Measurements from ENCODE around the gene NTMT1. TPM values are rescaled to one million over a fixed set of nuclear protein-coding genes. Genes with fewer than 3 reads are reported as not detected.

Gene NTMT1
- total RNA-seq, 1 donor = 18.9 TPM

GRCh38 chr9:129672702-129673101 is 46.7 kb downstream of the NTMT1 start:
- DNase-seq (ENCODE audit: low read depth in 2 of 3, low spot score in 2 of 3) = no peak

DNA sequence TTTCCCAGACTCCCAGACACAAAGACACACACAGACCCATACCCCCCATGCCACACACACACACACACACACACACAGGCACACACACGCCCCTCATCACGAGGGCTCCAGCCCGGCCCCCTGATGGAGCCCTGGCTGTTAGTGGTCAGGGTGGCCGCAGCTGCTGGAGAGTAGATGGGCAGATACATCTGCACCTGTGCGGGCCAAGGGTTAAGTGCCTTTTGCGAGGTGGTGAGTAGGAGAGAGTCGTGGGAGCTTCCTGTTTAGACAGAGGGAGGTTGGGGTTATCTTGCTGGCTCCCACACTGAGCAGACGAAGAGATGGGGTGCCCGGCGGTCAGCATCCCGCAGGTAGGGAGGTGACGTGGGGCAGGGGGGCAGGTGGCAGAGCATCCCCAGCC is 47.6 kb downstream of the NTMT1 start:
- DNase-seq (ENCODE audit: low read depth in 2 of 3, low spot score in 2 of 3) = no peak

GRCh38 chr9:129674229-129674628 is 48.3 kb downstream of the NTMT1 start:
- DNase-seq (ENCODE audit: low read depth in 2 of 3, low spot score in 2 of 3) = no peak

GRCh38 chr9:129675620-129676019 is 49.7 kb downstream of the NTMT1 start:
- DNase-seq (ENCODE audit: low read depth in 2 of 3, low spot score in 2 of 3) = no peak

GRCh38 chr9:129676287-129676686 is 50.3 kb downstream of the NTMT1 start:
- no peak for DNase-seq (ENCODE audit: low read depth in 2 of 3, low spot score in 2 of 3)

GRCh38 chr9:129676975-129677374 is 51.0 kb downstream of the NTMT1 start:
- DNase-seq (ENCODE audit: low read depth in 2 of 3, low spot score in 2 of 3) = no peak

GRCh38 chr9:129677456-129677855 is 51.5 kb downstream of the NTMT1 start:
- DNase-seq (ENCODE audit: low read depth in 2 of 3, low spot score in 2 of 3) = no peak

GRCh38 chr9:129678844-129679243 is 52.9 kb downstream of the NTMT1 start:
- no peak for DNase-seq (ENCODE audit: low read depth in 2 of 3, low spot score in 2 of 3)

DNA sequence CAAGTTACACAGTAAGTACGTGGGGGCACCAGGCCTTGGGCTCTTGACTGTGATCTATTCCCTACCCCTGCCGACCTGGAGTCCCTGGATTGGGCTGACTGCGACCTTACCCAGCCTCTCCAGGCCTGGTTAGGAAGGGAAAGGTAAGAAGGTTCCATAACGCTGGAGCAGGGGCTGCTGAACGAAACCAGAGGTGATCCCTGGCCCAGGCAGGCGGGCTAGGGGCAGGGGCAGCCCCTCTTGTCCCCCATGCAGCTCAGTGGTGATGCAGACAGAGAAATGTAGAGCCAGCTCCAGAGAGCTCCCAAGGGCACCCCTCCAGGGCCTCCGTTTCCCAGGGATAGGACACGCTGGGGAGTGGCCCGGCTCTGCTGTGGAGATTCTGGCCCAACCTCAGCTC is 53.6 kb downstream of the NTMT1 start:
- no peak for DNase-seq (ENCODE audit: low read depth in 2 of 3, low spot score in 2 of 3)

DNA sequence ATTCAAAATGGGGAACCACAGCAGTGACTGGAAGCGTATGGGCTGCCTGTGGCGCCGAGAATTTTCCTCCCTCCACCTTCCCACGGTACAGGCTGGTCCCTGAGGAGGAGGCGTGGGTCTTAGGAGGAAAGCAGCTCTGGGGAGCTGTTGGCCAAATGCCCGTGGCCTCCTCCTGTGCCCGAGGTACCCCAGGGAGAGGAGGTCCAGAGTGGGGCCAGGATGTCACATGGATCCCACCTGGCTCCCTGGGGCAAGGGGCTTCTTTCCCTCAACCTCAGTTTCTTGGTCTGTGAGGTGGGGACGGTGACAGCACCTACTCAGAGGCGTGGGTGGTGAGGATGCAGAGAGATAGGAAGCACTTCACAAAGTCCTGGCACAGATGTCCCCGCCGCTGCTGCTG is 56.0 kb downstream of the NTMT1 start:
- no peak for DNase-seq (ENCODE audit: low read depth in 2 of 3, low spot score in 2 of 3)

DNA sequence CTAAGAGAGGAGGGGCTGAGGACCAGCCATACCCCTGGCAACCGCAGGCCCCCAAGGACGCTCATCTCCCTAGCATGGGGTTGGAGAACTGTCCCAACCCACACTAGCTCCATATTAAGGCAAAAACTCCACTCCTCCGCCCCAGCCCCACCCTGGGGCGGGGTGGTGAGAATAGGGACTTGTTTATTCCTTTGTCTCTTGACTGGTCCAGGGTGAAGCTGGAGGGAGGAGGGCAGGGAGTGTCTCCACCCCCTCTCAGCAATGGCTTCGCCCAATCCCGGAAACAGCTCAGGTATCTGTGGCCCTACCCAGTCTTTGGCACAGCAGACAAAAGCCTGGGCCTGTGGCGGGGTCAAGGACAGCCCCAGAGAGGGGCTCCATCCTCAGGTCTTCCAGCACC is 56.4 kb downstream of the NTMT1 start:
- no peak for DNase-seq (ENCODE audit: low read depth in 2 of 3, low spot score in 2 of 3)

GRCh38 chr9:129685220-129685932 is 59.4 kb downstream of the NTMT1 start:
- DNase-seq (ENCODE audit: low read depth in 2 of 3, low spot score in 2 of 3) = no peak

Other genes with a start within 250 kb of the NTMT1 start
- gene C9orf50, start 5.1 kb upstream of the NTMT1 start, total RNA-seq = not detected
- 15.9 TPM for gene ASB6, start 16.0 kb downstream of the NTMT1 start, total RNA-seq
- not detected for gene PRRX2, start 39.5 kb downstream of the NTMT1 start, total RNA-seq
- under 0.01 TPM for gene PTGES, start 126.9 kb downstream of the NTMT1 start, total RNA-seq
- gene TOR1B, start 177.0 kb downstream of the NTMT1 start, total RNA-seq = 20.2 TPM
- gene TOR1A, start 198.0 kb downstream of the NTMT1 start, total RNA-seq = 28.5 TPM
- 19.4 TPM for gene C9orf78, start 209.1 kb downstream of the NTMT1 start, total RNA-seq
- 41.7 TPM for gene USP20, start 209.3 kb downstream of the NTMT1 start, total RNA-seq